Measurements from ENCODE around the gene VEZF1. TPM values are rescaled to one million over a fixed set of nuclear protein-coding genes. Genes with fewer than 3 reads are reported as not detected.
A peak's percentile ranks its signal among the peaks of the same experiment; 100 is the strongest.

Gene VEZF1
- total and polyA plus RNA-seq, 2 donors (not counting 3 experiments of a cell fraction or from before 2014, with no cell fraction given) = 27.8 to 59.0 TPM

DNA sequence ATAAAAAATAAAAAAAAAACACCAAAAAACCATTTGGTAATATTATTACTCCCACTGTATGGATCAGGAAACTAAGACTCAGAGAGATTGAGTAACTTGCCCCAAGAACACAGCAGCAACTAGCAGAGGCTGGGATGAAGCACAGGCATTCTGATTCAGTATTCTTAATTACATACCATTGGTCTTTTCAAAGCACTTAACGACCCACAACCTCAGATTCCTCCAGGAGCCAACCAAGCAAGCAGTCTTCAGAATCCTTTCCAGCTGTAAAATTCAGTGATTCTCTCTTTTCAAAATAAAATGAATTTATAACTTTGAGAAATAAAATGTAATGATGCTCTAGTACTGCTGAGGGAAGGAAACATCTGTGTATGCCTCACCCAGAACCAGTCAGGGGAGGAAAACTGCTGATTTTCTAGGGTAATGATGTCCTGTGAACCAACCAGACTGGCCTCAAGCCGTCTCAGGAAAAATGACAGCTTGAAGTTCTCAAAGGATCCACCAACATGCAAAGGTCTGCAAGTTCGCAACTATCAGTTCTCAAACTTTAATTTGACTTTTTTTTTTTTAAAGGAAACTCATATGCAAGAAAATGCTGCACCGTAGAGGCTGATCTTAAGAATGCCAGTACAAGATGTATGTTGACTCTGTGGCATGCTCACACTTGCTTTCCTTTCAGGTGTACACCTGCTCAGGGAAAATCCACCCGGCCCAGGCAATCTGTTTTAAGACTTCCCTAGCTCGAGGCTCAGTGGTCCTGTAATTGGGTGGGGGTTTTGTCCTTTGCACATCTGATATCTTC lies 41.9 kb downstream of the VEZF1 start:
- Histone ChIP-seq H3K4me2 (ENCODE audit: insufficient read depth, low read length) (peak overlapping the region; percentile 64), H3K36me3 (ENCODE audit: control insufficient read depth in 2 of 2, extremely low read depth in 1 of 2, insufficient read depth in 2 of 2, low read length in 2 of 2) (no peaks in the 10 kb centered on the region), H3K27ac (ENCODE audit: insufficient read depth, low read depth, low read length) (no peak overlapping the region), H3K9ac (replicated peaks; ENCODE audit: extremely low read depth, insufficient read depth, low read length) (peak overlapping the region; percentile 16), H3K4me1 (ENCODE audit: control insufficient read depth, extremely low read depth, insufficient read depth, low read length) (peaks cover 32% of the 10 kb centered on the region), H2AFZ (ENCODE audit: low read depth, low read length) (peak overlapping the region; percentile 5), H3K9me3 (replicated peaks; ENCODE audit: control insufficient read depth, insufficient read depth, low read length) (no peaks in the 10 kb centered on the region), H3K4me3 (replicated peaks in 1 of 3; ENCODE audit: insufficient read depth in 1 of 3, low read depth in 1 of 3, low read length in 3 of 3) (peak overlapping the region in 1 of 3 experiments; percentile 36), H3K27me3 (ENCODE audit: control insufficient read depth in 2 of 2, insufficient read depth in 2 of 2, low read length in 2 of 2) (no peaks in the 10 kb centered on the region), H3K9me1 (replicated peaks; ENCODE audit: control insufficient read depth, extremely low read depth, insufficient read depth, low read length) (no peaks in the 10 kb centered on the region), H3K79me2 (ENCODE audit: control insufficient read depth, insufficient read depth, low read length) (peaks cover 6% of the 10 kb centered on the region), H4K20me1 (replicated peaks; ENCODE audit: control insufficient read depth, extremely low read depth, insufficient read depth, low read length) (no peaks in the 10 kb centered on the region)
- intact Hi-C loops (cut with micrococcal nuclease) = no loop called here
- FAIRE-seq = no peak
- dilution Hi-C loops (cut with MboI; ENCODE audit: extremely low pct_ligation_motif_present, low sequenced_read_pairs) = no loop called here
- CTCF ChIA-PET = interaction anchor here (0.9 to 1.8 kb wide), 6 partner anchors 9 to 113 kb away, joined by 3 to 12 read pairs (median 6); partner anchors contain the start of gene CUEDC1
- no peak for DNase-seq (ENCODE audit: low read depth, low spot score)
- POLR2A ChIA-PET = interaction anchor here (0.9 to 1.2 kb wide), 2 partner anchors 18 to 61 kb away, joined by 3 to 12 read pairs; partner anchors contain the start of gene SRSF1
- no peak for TF ChIP-seq POLR2A (IDR thresholded peaks at IDR 0.05; ENCODE audit: low read depth, low read length)
- no peak for TF ChIP-seq JUN (IDR thresholded peaks at IDR 0.05; ENCODE audit: borderline replicate concordance, insufficient read depth, insufficient read length, low read depth)
- no peak for TF ChIP-seq POLR2AphosphoS5 (IDR thresholded peaks at IDR 0.05; ENCODE audit: insufficient read depth, low read depth, low read length)
- peak; percentile 12 for TF ChIP-seq FOS (IDR thresholded peaks at IDR 0.05; ENCODE audit: borderline replicate concordance, insufficient read depth, low read length)
- TF ChIP-seq CTCF (IDR thresholded peaks at IDR 0.05; ENCODE audit: extremely low read depth in 1 of 2, insufficient read depth in 1 of 2, low read depth in 1 of 2, low read length in 2 of 2) = no peak
- no peak for TF ChIP-seq GATA2 (IDR thresholded peaks at IDR 0.05; ENCODE audit: insufficient read depth, insufficient read length, low read depth, low read length)
- no peak for TF ChIP-seq MYC (IDR thresholded peaks at IDR 0.05; ENCODE audit: low read depth, low read length)
- no TSS peak for BruUV-seq (replicated peaks)

All from endothelial cell of umbilical vein (primary cell).